Stimulated activated CD8-positive, alpha-beta memory T cell treated with anti-CD3 and anti-CD28 coated beads, Interleukin-2, amount 100 ng/mL, for 1 hour (primary cell): ENCODE measurements around the gene KLF2.

Experiments
- DNase-seq, 2 donors: peaks; one replicate each; pipeline ENCODE4 v3.0.0-alpha.2; 2020; ENCODE audit warnings: low read depth in 2 of 2

The KLF2 gene

GRCh38 chr19:16376241-16376640 lies 51.6 kb downstream of the KLF2 start:
- no peak for DNase-seq

- no peak for DNase-seq
Observed at GRCh38 chr19:16376649-16377048, 52.0 kb downstream of the KLF2 start.

- no peak for DNase-seq
Observed at GRCh38 chr19:16377521-16377920, 52.9 kb downstream of the KLF2 start.
